Hepatocyte (in vitro differentiated cells): ENCODE results near the gene PCDH9.

Experiments
- EZH2 ChIP-seq: fragments of 200-600 bp; sonication (generic); IDR thresholded peaks from 2 replicates; pipeline ENCODE4 v1.6.1; 2016; ENCODE audit warnings: antibody characterized with exemption, mild to moderate bottlenecking, borderline replicate concordance
- TF ChIP-seq, protein P1 (sequence below): fragments of 200-600 bp; sonication (generic); IDR thresholded peaks from 2 replicates; pipeline ENCODE4 v1.5.1; 2016; ENCODE audit warnings: antibody characterized with exemption, mild to moderate bottlenecking; ENCODE audit not compliant: poor library complexity

DNA sequence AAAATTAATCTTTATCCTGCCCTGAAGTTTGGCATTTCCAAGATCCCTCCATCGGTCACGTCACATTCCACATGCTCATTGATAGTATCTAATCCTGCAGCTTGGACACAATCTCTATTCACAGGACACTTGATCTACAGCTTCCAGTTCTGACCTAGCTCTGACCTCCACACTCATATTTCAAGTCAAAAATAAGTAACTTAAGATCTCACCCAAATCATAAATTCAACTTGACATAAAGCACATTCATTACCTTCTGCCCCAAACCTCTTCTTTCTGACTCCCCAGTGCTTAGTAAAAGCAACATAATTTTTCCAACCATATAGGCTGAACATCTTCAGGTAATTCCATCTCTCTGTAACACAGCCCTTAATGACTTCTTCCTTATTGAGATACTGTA, 880.2 kb downstream of the PCDH9 start:
- TF ChIP-seq, protein P1, sequence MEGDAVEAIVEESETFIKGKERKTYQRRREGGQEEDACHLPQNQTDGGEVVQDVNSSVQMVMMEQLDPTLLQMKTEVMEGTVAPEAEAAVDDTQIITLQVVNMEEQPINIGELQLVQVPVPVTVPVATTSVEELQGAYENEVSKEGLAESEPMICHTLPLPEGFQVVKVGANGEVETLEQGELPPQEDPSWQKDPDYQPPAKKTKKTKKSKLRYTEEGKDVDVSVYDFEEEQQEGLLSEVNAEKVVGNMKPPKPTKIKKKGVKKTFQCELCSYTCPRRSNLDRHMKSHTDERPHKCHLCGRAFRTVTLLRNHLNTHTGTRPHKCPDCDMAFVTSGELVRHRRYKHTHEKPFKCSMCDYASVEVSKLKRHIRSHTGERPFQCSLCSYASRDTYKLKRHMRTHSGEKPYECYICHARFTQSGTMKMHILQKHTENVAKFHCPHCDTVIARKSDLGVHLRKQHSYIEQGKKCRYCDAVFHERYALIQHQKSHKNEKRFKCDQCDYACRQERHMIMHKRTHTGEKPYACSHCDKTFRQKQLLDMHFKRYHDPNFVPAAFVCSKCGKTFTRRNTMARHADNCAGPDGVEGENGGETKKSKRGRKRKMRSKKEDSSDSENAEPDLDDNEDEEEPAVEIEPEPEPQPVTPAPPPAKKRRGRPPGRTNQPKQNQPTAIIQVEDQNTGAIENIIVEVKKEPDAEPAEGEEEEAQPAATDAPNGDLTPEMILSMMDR = no peak
- TF ChIP-seq EZH2 = no peak
